ENCODE measurements around the gene TAGLN.
A peak's percentile ranks its signal among the peaks of the same experiment; 100 is the strongest.
"Not testable (repeated sequence)": the region's sequence is repeated elsewhere in the genome, so short reads cannot be mapped to it uniquely, and the experiment has no call there.

Gene TAGLN

GRCh38 chr11:117180661-117181585, 18.2 kb upstream of the TAGLN start:
- DNase-seq (ENCODE audit: low read depth in 2 of 2), result peak in 1 of 2 donors; percentile 19

- no peak for DNase-seq (ENCODE audit: low read depth in 2 of 2)
Measured at GRCh38 chr11:117181586-117182550, 17.3 kb upstream of the TAGLN start.

- DNase-seq (ENCODE audit: low read depth in 2 of 2), result no peak
Measured at GRCh38 chr11:117182551-117182935, 16.6 kb upstream of the TAGLN start.

GRCh38 chr11:117183178-117183577, 16.0 kb upstream of the TAGLN start:
- not testable (repeated sequence) for DNase-seq (ENCODE audit: low read depth in 2 of 2)

- DNase-seq (ENCODE audit: low read depth in 2 of 2), result no peak
Measured at GRCh38 chr11:117183724-117184349, 15.3 kb upstream of the TAGLN start.

- DNase-seq (ENCODE audit: low read depth in 2 of 2), result no peak
Measured at GRCh38 chr11:117185736-117186430, 13.3 kb upstream of the TAGLN start.

- DNase-seq (ENCODE audit: low read depth in 2 of 2), result no peak
Measured at GRCh38 chr11:117186431-117186761, 12.8 kb upstream of the TAGLN start.

- DNase-seq (ENCODE audit: low read depth in 2 of 2), result no peak
Measured at GRCh38 chr11:117187007-117187406, 12.2 kb upstream of the TAGLN start.

GRCh38 chr11:117187428-117187798, 11.8 kb upstream of the TAGLN start:
- no peak for DNase-seq (ENCODE audit: low read depth in 2 of 2)

GRCh38 chr11:117187799-117188481, 11.2 kb upstream of the TAGLN start:
- DNase-seq (ENCODE audit: low read depth in 2 of 2), result no peak

GRCh38 chr11:117188620-117189081, 10.5 kb upstream of the TAGLN start:
- no peak for DNase-seq (ENCODE audit: low read depth in 2 of 2)

GRCh38 chr11:117189191-117189940, 9.8 kb upstream of the TAGLN start:
- DNase-seq (ENCODE audit: low read depth in 2 of 2), result no peak

- no peak for DNase-seq (ENCODE audit: low read depth in 2 of 2)
Measured at GRCh38 chr11:117189941-117190544, 9.1 kb upstream of the TAGLN start.

GRCh38 chr11:117191680-117192400, 7.3 kb upstream of the TAGLN start:
- DNase-seq (ENCODE audit: low read depth in 2 of 2), result no peak

GRCh38 chr11:117192401-117192875, 6.7 kb upstream of the TAGLN start:
- no peak for DNase-seq (ENCODE audit: low read depth in 2 of 2)

GRCh38 chr11:117193130-117194020, 5.8 kb upstream of the TAGLN start:
- DNase-seq (ENCODE audit: low read depth in 2 of 2), result no peak

- DNase-seq (ENCODE audit: low read depth in 2 of 2), result no peak
Measured at GRCh38 chr11:117194267-117194666, 4.9 kb upstream of the TAGLN start.

- no peak for DNase-seq (ENCODE audit: low read depth in 2 of 2)
Measured at GRCh38 chr11:117195258-117195657, 3.9 kb upstream of the TAGLN start.

All from stimulated activated CD8-positive, alpha-beta memory T cell treated with anti-CD3 and anti-CD28 coated beads, Interleukin-7, amount 100 ng/mL, for 1 hour (primary cell).